HEK293 (cell line): ENCODE data around the gene CASP8AP2.

Source experiments
- CTCF ChIA-PET: fragments of 350-600 bp; formaldehyde crosslinking; extraction: SDS; loops from one replicate; lab custom pipeline; 2021; ENCODE audit warnings: antibody characterized with exemption; lab: Yijun Ruan, JAX
- POLR2A ChIA-PET: fragments of 300-600 bp; formaldehyde crosslinking; extraction: SDS; loops from one replicate; lab custom pipeline; 2020; ENCODE audit warnings: antibody characterized with exemption, inconsistent platforms; lab: Yijun Ruan, JAX
- H3K27ac ChIP-seq: fragments of 200-500 bp; sonication (Bioruptor generic); 2 replicates; pipeline ENCODE4 v1.5.1; 2014; ENCODE audit warnings: low read depth, low read length, control low read depth, inconsistent platforms; ENCODE audit errors: extremely low read depth
- H3K36me3 ChIP-seq, 2 experiments: fragments of 200-500 bp in 1 of 2; sonication (Bioruptor generic) in 1 of 2; 1 replicate in 1 of 2; 2 replicates in 1 of 2; pipeline ENCODE4 v1.5.1; 2014 to 2017; ENCODE audit warnings: inconsistent platforms in 2 of 2, low read length in 2 of 2; ENCODE audit not compliant: control insufficient read depth in 2 of 2, insufficient read depth in 1 of 2
- H3K4me1 ChIP-seq: fragments of 200-500 bp; sonication (Bioruptor generic); 2 replicates; pipeline ENCODE4 v1.5.1; 2014; ENCODE audit warnings: mild to moderate bottlenecking, low read length, inconsistent platforms; ENCODE audit not compliant: control insufficient read depth, insufficient read depth
- H3K4me3 ChIP-seq: 2 replicates; pipeline ENCODE4 v1.5.1; 2011; ENCODE audit warnings: low read depth, mild to moderate bottlenecking, control low read depth, low read length, moderate library complexity
- H3K9me3 ChIP-seq: fragments of 200-500 bp; sonication (Bioruptor generic); 2 replicates; pipeline ENCODE4 v1.5.1; 2014; ENCODE audit warnings: low read depth, low read length, inconsistent platforms; ENCODE audit not compliant: control insufficient read depth, insufficient read depth
- FEZF1 ChIP-seq: fragments of 450-650 bp; formaldehyde crosslinking; IDR thresholded peaks from 2 replicates; pipeline ENCODE4 v1.5.1; 2016; ENCODE audit warnings: missing biosample characterization, missing genetic modification characterization
- GLIS1 ChIP-seq: fragments of 450-650 bp; formaldehyde crosslinking; IDR thresholded peaks from 2 replicates; pipeline ENCODE4 v1.5.1; 2016; ENCODE audit warnings: missing biosample characterization, missing genetic modification characterization
- IKZF3 ChIP-seq: fragments of 450-650 bp; IDR thresholded peaks from 2 replicates; pipeline ENCODE4 v1.5.0; 2018; ENCODE audit warnings: missing biosample characterization, mild to moderate bottlenecking, missing genetic modification characterization, moderate library complexity
- MZF1 ChIP-seq: fragments of 450-650 bp; formaldehyde crosslinking; IDR thresholded peaks from 2 replicates; pipeline ENCODE4 v1.5.1; 2017; ENCODE audit warnings: missing biosample characterization, missing genetic modification characterization, borderline replicate concordance
- REPIN1 ChIP-seq: fragments of 450-650 bp; formaldehyde crosslinking; IDR thresholded peaks from 2 replicates; pipeline ENCODE4 v1.5.1; 2017; ENCODE audit warnings: missing biosample characterization, missing genetic modification characterization, low read depth
- SCRT2 ChIP-seq: fragments of 450-650 bp; formaldehyde crosslinking; IDR thresholded peaks from 2 replicates; pipeline ENCODE4 v1.5.1; 2016; ENCODE audit warnings: missing biosample characterization, missing genetic modification characterization
- SP2 ChIP-seq: fragments of 450-650 bp; formaldehyde crosslinking; IDR thresholded peaks from 2 replicates; pipeline ENCODE4 v1.5.1; 2016; ENCODE audit warnings: missing biosample characterization, missing genetic modification characterization
- SP3 ChIP-seq: fragments of 450-650 bp; formaldehyde crosslinking; IDR thresholded peaks from 2 replicates; pipeline ENCODE4 v1.5.1; 2016; ENCODE audit warnings: missing biosample characterization, missing genetic modification characterization
- TCF7L2 ChIP-seq: IDR thresholded peaks from 2 replicates; pipeline ENCODE4 v1.6.1; 2011; ENCODE audit warnings: low read depth, mild to moderate bottlenecking, inconsistent platforms, low read length, moderate library complexity, borderline replicate concordance
- TRIM28 ChIP-seq: IDR thresholded peaks from 2 replicates; pipeline ENCODE4 v1.6.1; 2011; ENCODE audit warnings: low read length, control low read depth, borderline replicate concordance
- ZBTB1 ChIP-seq: fragments of 450-650 bp; formaldehyde crosslinking; IDR thresholded peaks from 2 replicates; pipeline ENCODE4 v1.5.1; 2016; ENCODE audit warnings: missing biosample characterization, missing genetic modification characterization
- ZBTB6 ChIP-seq: fragments of 450-650 bp; formaldehyde crosslinking; IDR thresholded peaks from 2 replicates; pipeline ENCODE4 v1.5.1; 2017; ENCODE audit warnings: missing biosample characterization, missing genetic modification characterization
- ZNF16 ChIP-seq: fragments of 450-650 bp; formaldehyde crosslinking; IDR thresholded peaks from 2 replicates; pipeline ENCODE4 v1.5.1; 2016; ENCODE audit warnings: low read depth, missing biosample characterization, missing genetic modification characterization
- ZNF18 ChIP-seq: fragments of 450-650 bp; formaldehyde crosslinking; IDR thresholded peaks from 2 replicates; pipeline ENCODE4 v1.5.1; 2016; ENCODE audit warnings: missing biosample characterization, missing genetic modification characterization
- ZNF202 ChIP-seq: fragments of 450-650 bp; formaldehyde crosslinking; IDR thresholded peaks from 2 replicates; pipeline ENCODE4 v1.5.1; 2016; ENCODE audit warnings: missing biosample characterization, missing genetic modification characterization, borderline replicate concordance
- ZNF26 ChIP-seq: fragments of 450-650 bp; formaldehyde crosslinking; IDR thresholded peaks from 2 replicates; pipeline ENCODE4 v1.5.1; 2016; ENCODE audit warnings: missing biosample characterization, missing genetic modification characterization
- ZNF302 ChIP-seq: fragments of 450-650 bp; formaldehyde crosslinking; IDR thresholded peaks from 2 replicates; pipeline ENCODE4 v1.5.1; 2016; ENCODE audit warnings: missing biosample characterization, missing genetic modification characterization, low read depth
- ZNF362 ChIP-seq: fragments of 450-650 bp; formaldehyde crosslinking; IDR thresholded peaks from 2 replicates; pipeline ENCODE4 v1.5.1; 2016; ENCODE audit warnings: missing biosample characterization, missing genetic modification characterization
- ZNF394 ChIP-seq: fragments of 450-650 bp; formaldehyde crosslinking; IDR thresholded peaks from 2 replicates; pipeline ENCODE4 v1.5.1; 2016; ENCODE audit warnings: missing biosample characterization, missing genetic modification characterization, mild to moderate bottlenecking, moderate library complexity, borderline replicate concordance
- ZNF423 ChIP-seq: fragments of 450-650 bp; formaldehyde crosslinking; IDR thresholded peaks from 2 replicates; pipeline ENCODE4 v1.5.1; 2016; ENCODE audit warnings: missing biosample characterization, missing genetic modification characterization
- ZNF510 ChIP-seq: fragments of 450-650 bp; formaldehyde crosslinking; IDR thresholded peaks from 2 replicates; pipeline ENCODE4 v1.5.1; 2018; ENCODE audit warnings: mild to moderate bottlenecking, missing genetic modification characterization, missing biosample characterization; ENCODE audit not compliant: insufficient replicate concordance
- ZNF548 ChIP-seq: fragments of 450-650 bp; formaldehyde crosslinking; IDR thresholded peaks from 2 replicates; pipeline ENCODE4 v1.5.1; 2016; ENCODE audit warnings: missing biosample characterization, missing genetic modification characterization
- ZNF629 ChIP-seq: fragments of 450-650 bp; formaldehyde crosslinking; IDR thresholded peaks from 2 replicates; pipeline ENCODE4 v1.5.1; 2017; ENCODE audit warnings: missing biosample characterization, missing genetic modification characterization
- ZNF658 ChIP-seq: fragments of 450-650 bp; formaldehyde crosslinking; IDR thresholded peaks from 2 replicates; pipeline ENCODE4; 2016; ENCODE audit warnings: missing biosample characterization, missing genetic modification characterization
- ZNF837 ChIP-seq: fragments of 450-650 bp; formaldehyde crosslinking; IDR thresholded peaks from 2 replicates; pipeline ENCODE4 v1.5.1; 2016; ENCODE audit warnings: missing biosample characterization, missing genetic modification characterization

The CASP8AP2 gene

GRCh38 chr6:89836639-89837222 is 7.1 kb downstream of the CASP8AP2 start:
- Histone ChIP-seq H3K4me1 (peaks cover 7% of the 10 kb centered on the region; the same call in 1 of the 2 replicates), H3K4me3 (no peak overlapping the region), H3K9me3 (no peaks in the 10 kb centered on the region)
- POLR2A ChIA-PET: interaction anchor here (0.7 kb wide), 1 partner anchor 643 kb away, joined by 3 read pairs; no protein-coding TSS in a partner anchor
- CTCF ChIA-PET: no interaction called here
- TF ChIP-seq ZNF18 (tag by site-specific recombination) (peak; percentile 69; the same call in 1 of the 2 replicates), ZNF837 (tag by site-specific recombination) (no peak), TRIM28 (no peak), ZNF510 (tag by site-specific recombination) (no peak), ZNF16 (tag by site-specific recombination) (no peak), ZNF423 (no peak), SP3 (tag by site-specific recombination) (no peak)
- TF ChIP-seq, all 188 proteins: peak for 1
- Histone ChIP-seq H3K36me3 (peaks cover 37 to 66% of the 10 kb centered on the region in 2 experiments), H3K27ac (no peak overlapping the region)

GRCh38 chr6:89840538-89840937 is 10.9 kb downstream of the CASP8AP2 start:
- CTCF ChIA-PET: interaction anchor here (0.5 to 0.9 kb wide), 5 partner anchors 7 to 559 kb away, joined by 3 to 5 read pairs (median 3); no protein-coding TSS in a partner anchor
- no peak for TF ChIP-seq ZNF629 (tag by site-specific recombination)
- TF ChIP-seq MZF1 (tag by site-specific recombination): no peak
- no peak for TF ChIP-seq TCF7L2
- no peak for TF ChIP-seq ZNF658 (tag by site-specific recombination)
- TF ChIP-seq GLIS1: peak; percentile 39; the same call in 1 of the 2 replicates
- TF ChIP-seq IKZF3: 0 out of 2 replicates have a peak, but pooled peaks have one; percentile 31
- TF ChIP-seq ZBTB1: no peak
- no peak for TF ChIP-seq ZNF548 (tag by site-specific recombination)
- no peak for TF ChIP-seq SCRT2 (tag by site-specific recombination)
- TF ChIP-seq ZBTB6 (tag by site-specific recombination): peak; percentile 69; the same call in 1 of the 2 replicates
- TF ChIP-seq ZNF202: no peak
- peak; percentile 40; the same call in 1 of the 2 replicates for TF ChIP-seq ZNF394 (tag by site-specific recombination)
- no peak for TF ChIP-seq ZNF837 (tag by site-specific recombination)
- TF ChIP-seq SP2 (tag by site-specific recombination): peak; percentile 51
- TF ChIP-seq ZNF302 (tag by site-specific recombination): no peak
- no peak for TF ChIP-seq ZNF18 (tag by site-specific recombination)
- TF ChIP-seq ZNF362 (tag by site-specific recombination): no peak
- TF ChIP-seq FEZF1: no peak
- TF ChIP-seq REPIN1 (tag by site-specific recombination): no peak
- TF ChIP-seq ZNF26: no peak

More at GRCh38 chr6:89840538-89840937, 10.9 kb downstream of the CASP8AP2 start:
- no peak overlapping the region for H3K27ac ChIP-seq
- no peaks in the 10 kb centered on the region for H3K9me3 ChIP-seq
- no peak overlapping the region for H3K4me3 ChIP-seq
- peaks cover 28 to 51% of the 10 kb centered on the region in 2 experiments; a peak in 2 of 3 replicates for H3K36me3 ChIP-seq
- POLR2A ChIA-PET: interaction anchor here (0.7 to 5.3 kb wide), 5 partner anchors 8 to 505 kb away, joined by 3 to 41 read pairs (median 6); partner anchors contain the start of genes CASP8AP2 and MDN1
- peaks cover 18% of the 10 kb centered on the region; the same call in 1 of the 2 replicates for H3K4me1 ChIP-seq
